Suppressor macrophage treated with lipopolysaccharide for 4 hours (primary cell): ENCODE data around the gene ATF7.
"Not testable (repeated sequence)": the region's sequence is repeated elsewhere in the genome, so short reads cannot be mapped to it uniquely, and the experiment has no call there.

Experiments
- DNase-seq: peaks from one replicate; pipeline ENCODE4 v3.0.0-alpha.2; 2020

ATF7 gene

GRCh38 chr12:53625373-53625945, 723 bp downstream of the ATF7 start:
- DNase-seq, result no peak

- no peak for DNase-seq
Measured at GRCh38 chr12:53624956-53625355, 1.2 kb downstream of the ATF7 start.

- DNase-seq, result no peak
Measured at GRCh38 chr12:53624458-53624857, 1.7 kb downstream of the ATF7 start.

GRCh38 chr12:53623548-53624385, 2.4 kb downstream of the ATF7 start:
- no peak for DNase-seq

- no peak for DNase-seq
Measured at GRCh38 chr12:53622724-53623123, 3.5 kb downstream of the ATF7 start.

GRCh38 chr12:53618275-53618674, 7.9 kb downstream of the ATF7 start:
- peak; percentile 56 for DNase-seq

- no peak for DNase-seq
Measured at GRCh38 chr12:53617700-53618099, 8.5 kb downstream of the ATF7 start.

GRCh38 chr12:53616950-53617349, 9.2 kb downstream of the ATF7 start:
- no peak for DNase-seq

GRCh38 chr12:53613821-53614220, 12.4 kb downstream of the ATF7 start:
- DNase-seq, result no peak

- no peak for DNase-seq
Measured at GRCh38 chr12:53612978-53613377, 13.2 kb downstream of the ATF7 start.

- DNase-seq, result no peak
Measured at GRCh38 chr12:53611304-53611703, 14.9 kb downstream of the ATF7 start.

GRCh38 chr12:53606688-53607087, 19.5 kb downstream of the ATF7 start:
- not testable (repeated sequence) for DNase-seq

- no peak for DNase-seq
Measured at GRCh38 chr12:53604581-53604980, 21.6 kb downstream of the ATF7 start.

GRCh38 chr12:53603804-53604203, 22.4 kb downstream of the ATF7 start:
- no peak for DNase-seq

- DNase-seq, result no peak
Measured at GRCh38 chr12:53603196-53603595, 23.0 kb downstream of the ATF7 start.

GRCh38 chr12:53602176-53602864, 23.9 kb downstream of the ATF7 start:
- DNase-seq, result no peak

- DNase-seq, result no peak
Measured at GRCh38 chr12:53601296-53601847, 24.8 kb downstream of the ATF7 start.

GRCh38 chr12:53600490-53601295, 25.5 kb downstream of the ATF7 start:
- DNase-seq, result no peak

GRCh38 chr12:53599579-53599978, 26.6 kb downstream of the ATF7 start:
- no peak for DNase-seq

GRCh38 chr12:53598971-53599370, 27.2 kb downstream of the ATF7 start:
- DNase-seq, result not testable (repeated sequence)

- DNase-seq, result no peak
Measured at GRCh38 chr12:53596920-53597363, 29.2 kb downstream of the ATF7 start.

- DNase-seq, result no peak
Measured at GRCh38 chr12:53594897-53595615, 31.1 kb downstream of the ATF7 start.
